Measurements from ENCODE around the gene ATAD3B.
"Not testable (repeated sequence)": the region's sequence is repeated elsewhere in the genome, so short reads cannot be mapped to it uniquely, and the experiment has no call there.

ATAD3B gene

DNA sequence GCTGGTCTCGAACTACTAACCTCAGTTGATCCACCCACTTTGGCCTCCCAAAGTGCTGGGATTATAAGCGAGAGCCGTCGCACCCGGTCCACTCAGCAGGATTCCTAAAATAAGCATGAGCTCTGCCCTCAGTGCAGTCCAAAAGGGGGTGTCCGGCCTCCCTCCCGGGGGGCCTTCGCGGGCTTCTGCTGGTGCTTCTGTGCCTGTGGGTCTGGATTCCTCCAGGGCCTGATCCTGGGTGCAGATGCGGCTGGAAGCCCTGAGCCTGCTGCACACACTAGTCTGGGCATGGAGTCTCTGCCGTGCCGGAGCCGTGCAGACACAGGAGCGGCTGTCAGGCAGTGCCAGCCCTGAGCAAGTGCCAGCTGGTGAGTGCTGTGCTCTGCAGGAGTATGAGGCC lies 45.4 kb downstream of the ATAD3B start:
- DNase-seq: not testable (repeated sequence)

DNA sequence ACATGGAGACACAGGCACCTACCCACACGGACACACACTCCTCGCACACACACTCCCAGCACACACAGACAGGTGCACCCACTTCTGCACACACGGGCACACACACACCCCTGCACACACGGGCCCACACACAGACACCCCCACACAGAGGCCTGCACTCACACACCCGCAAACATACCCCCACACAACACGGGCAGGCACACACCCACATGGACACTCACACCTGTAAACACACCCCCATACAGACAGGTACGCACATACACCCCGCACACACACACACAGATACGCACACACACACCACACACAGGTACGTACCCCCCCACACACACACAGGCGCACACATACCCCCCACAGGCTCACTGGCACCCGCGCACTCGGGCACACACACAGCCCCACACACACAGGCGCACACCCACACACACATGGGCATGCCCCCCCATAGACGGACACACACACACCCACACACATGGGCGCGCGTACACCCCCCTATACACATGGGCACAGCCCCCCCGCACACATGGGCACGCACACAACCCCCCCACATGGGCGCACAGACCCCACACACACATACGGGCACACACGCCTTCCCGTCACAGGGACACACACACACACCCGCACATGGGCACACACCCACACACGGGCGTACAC lies 46.5 kb downstream of the ATAD3B start:
- DNase-seq: no peak

GRCh38 chr1:1518621-1519007 lies 47.0 kb downstream of the ATAD3B start:
- DNase-seq: not testable (repeated sequence)

- not testable (repeated sequence) for DNase-seq
Measured at GRCh38 chr1:1519805-1520505, 48.4 kb downstream of the ATAD3B start.

- no peak for DNase-seq
Measured at GRCh38 chr1:1521331-1521730, 49.8 kb downstream of the ATAD3B start.

- not testable (repeated sequence) for DNase-seq
Measured at GRCh38 chr1:1522536-1522935, 51.0 kb downstream of the ATAD3B start.

DNA sequence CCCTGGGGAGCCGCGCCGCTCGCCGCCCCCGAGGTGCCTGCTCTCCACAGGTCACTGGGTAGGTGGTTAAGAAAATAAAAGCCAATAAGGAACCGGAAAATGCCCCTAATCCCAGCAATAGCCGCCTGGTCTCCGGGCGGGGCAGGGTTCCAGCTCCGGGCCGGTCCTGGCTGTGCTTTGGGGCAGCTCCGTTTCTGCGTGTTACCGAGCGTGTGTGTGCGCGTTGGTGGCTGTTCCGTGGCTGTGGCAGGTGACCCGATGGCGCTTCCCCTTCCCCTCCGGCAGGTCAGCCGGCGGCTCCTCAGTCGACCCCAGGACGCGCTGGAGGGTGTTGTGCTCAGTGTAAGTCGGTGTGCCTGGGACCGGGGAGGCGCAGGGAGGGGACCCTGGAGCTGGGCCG lies 51.7 kb downstream of the ATAD3B start:
- not testable (repeated sequence) for DNase-seq

- DNase-seq: not testable (repeated sequence)
Measured at GRCh38 chr1:1523651-1524050, 52.1 kb downstream of the ATAD3B start.

DNA sequence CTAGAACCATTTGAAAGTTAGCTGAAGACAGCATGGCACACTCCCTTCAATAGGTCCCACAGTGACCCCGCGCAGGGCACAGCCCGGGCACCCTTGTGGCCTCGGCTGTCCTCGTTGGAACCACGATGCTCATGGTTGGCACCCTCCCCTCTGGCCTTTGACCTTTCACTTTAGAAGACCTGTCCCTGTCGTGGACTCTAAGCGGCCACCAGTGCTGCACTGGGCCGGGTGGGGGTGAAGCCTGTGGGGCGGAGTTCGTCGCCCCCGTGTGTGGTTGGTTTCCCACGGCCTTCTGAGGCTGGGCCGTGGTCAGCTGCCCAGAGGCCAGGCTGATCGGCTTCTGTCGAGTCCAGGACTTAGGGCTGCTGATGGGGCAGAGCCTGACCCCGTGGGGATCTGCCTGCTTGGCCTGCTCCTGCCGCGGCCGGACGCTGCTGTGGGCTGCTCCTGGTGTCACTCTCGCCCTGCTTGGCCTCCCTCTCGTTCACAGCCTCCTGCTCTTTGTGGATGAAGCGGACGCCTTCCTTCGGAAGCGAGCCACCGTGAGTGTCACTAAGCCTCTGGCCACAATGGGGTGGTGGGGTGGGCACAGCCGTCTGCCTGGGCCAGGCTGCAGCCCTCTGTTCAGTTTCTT lies 53.3 kb downstream of the ATAD3B start:
- not testable (repeated sequence) for DNase-seq

GRCh38 chr1:1526476-1526875 lies 54.9 kb downstream of the ATAD3B start:
- DNase-seq: not testable (repeated sequence)

DNA sequence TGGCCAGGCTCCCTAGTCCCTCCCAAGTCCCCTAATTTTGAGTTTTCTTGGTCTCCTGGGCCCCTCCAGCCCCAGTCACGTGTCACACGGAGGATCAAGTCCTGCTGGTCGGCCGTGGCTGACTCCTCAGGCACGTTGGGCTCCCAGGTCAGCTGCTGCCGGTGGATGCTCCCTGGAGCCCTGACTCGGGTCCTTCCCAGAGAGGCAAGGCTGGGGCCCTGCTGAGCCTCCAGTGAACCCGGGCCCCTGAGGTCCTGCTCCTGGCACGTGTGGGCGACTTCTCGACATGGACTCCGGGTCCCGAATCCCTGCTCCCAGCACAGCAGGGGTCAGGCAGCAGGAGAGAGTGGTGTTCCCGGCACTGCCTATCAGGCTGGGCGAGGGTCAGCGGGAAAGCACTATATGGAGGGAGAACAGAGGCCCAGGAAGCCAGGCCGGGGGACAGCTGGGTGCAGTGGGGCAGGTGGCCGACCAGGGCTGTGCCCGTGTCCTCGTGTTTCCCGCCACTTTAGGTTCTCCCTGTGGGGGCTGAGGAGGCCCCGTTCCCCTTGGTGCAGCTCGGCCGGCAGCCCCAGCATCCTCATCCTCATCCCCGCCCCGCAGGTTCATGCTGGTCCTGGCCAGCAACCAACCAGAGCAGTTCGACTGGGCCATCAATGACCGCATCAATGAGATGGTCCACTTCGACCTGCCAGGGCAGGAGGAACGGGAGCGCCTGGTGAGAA lies 55.7 kb downstream of the ATAD3B start:
- DNase-seq: no peak

DNA sequence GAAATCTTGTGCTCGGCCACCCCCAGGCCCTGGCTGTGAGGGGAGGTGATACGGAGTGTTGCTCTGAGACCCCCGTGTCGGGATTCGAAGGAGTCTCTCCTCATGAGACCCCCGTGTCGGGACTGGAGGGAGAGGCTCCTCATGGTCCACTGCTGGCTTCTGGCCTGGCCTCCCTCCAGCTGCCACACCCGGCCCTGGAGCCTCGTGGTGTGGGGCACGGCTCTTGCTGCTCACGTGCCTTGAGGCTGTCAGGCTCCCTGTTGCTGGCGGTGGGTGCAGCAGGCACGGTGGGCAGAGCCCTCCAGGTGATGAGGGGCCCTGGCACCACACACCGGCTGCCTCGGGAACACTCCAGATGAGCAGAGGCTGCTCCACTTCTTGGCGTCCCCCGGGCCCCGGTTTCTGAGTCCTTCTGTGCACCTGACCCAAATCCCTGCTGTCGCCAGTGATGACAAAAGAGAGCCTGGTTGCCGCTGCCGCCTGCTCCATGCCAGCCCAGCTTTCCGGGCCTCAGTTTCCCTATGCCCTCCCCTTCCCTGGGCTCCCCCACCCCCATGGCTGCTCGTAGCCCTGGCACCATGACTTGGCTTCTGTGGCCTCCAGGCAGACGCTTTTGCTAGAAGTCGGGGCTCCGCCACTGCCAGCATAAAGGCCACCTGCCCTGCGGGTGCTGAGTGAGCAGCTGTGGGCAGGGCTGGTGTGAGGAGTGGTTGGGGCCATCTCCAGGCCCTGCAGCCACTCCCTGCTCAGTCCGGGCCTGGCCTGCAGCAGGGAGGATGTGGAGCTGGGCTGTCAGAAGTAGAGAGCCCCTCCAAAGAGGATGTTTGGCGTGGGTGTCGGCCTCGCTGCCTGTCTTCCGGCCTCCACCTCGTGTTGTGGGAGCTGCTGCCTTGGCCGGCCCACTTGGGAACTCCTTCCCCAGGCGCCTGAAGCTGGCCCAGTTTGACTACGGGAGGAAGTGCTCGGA lies 57.0 kb downstream of the ATAD3B start:
- no peak for DNase-seq

DNA sequence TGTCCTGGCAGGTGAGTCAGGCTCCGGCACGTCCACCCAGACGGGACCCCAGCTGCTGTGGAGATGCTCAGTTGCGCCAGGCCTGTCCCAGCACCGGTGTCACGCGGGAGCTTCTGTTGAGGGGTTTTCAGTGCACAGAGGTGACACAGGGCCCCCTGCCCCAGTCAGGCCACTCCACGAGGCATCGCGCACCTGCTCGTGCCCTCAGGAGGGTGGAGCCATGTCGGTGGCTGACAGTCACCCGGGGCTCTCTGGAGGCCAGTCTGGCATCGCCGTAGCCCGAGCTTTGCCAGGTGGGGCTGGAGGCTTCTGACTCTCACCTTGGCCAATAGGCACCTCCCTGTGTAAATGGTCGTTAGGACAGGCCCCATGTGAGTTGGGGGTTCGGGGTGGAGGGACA lies 57.8 kb downstream of the ATAD3B start:
- no peak for DNase-seq

GRCh38 chr1:1529936-1530335 lies 58.4 kb downstream of the ATAD3B start:
- DNase-seq: no peak

- DNase-seq: no peak
Measured at GRCh38 chr1:1531947-1532346, 60.4 kb downstream of the ATAD3B start.

DNA sequence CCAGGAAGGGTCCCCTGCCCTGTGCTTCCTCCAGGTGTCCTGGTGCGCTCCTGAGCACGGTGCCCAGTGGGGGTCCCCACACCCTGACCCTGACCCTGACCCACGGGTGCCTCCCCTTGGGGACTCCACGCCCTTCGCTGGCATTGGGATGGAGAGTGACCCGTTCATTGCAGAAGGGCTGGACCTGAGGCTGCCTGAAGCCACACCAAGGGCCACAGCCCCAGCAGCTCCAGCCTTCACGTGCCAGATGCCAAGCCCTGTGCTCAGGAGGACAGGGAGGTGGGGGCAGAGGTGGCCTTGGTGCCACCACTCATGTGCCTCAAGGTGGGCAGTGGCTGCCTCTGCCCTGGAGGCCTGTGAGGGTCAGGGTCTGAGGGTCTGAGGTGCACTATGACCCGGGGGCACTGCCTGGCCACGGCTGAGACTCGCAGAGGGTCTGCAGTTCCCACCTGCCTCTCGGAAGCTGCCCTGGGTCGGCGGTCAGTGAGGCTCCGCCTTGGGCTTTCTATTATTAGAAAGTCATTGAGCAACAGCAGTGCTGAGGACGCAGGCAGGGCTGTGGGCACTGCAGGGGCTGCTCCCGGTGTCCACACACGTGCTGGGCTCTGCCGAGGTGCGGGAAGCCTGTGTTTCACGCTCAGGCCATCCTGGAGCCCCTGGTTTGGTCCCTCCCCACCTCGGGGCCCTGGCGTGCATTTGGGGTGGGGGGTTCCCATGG lies 61.8 kb downstream of the ATAD3B start:
- not testable (repeated sequence) for DNase-seq

DNA sequence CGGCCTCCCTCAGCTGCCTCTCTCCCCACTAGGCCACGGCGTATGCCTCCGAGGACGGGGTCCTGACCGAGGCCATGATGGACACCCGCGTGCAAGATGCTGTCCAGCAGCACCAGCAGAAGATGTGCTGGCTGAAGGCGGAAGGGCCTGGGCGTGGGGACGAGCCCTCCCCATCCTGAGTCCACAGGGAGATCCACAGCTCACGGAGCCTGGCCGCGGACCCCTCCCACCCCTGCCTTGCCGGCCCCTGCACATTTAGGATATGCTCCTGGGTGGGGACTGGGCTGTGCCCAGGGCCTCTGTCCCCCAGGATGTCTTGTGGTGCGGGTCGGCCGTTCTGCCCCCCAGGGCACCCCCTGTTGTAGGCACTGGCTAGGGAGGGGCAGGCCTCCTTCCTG lies 62.3 kb downstream of the ATAD3B start:
- DNase-seq: not testable (repeated sequence)

DNA sequence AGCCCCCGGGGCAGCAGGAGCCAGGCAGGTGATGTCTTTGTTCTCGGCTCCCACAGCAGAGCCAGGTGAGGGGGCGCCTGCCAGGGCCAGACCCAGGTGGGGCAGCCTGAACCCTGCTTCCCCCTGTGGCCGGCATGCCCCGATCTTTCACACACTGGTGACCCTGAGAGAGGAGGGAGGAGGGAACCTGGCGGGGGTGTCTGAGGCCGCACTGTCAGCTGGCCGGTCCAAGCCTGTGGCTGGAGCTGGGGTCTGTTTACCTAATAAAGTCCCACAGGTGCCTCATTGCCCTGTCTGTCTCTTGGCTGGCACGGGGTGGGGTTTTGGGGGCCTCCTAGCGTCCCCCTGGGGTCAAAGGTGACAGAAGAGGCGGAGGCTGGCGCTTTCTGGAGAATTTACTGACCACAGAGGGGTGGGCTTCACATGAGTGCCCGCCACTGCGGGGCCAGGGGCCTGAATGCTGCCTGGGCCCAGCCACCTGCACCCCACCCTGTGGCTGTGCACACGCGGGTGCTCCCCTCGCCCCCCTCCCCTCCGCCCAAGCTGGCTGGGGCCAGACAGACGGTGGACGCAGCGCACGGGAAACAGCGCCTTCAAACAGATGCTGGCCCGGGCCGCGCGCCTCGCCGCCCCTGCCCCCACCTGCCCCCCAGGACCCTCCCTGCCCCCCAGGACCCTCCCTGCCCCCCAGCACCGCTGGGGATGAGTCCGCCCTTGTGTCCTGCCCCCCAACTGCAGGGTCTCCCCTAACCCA lies 63.0 kb downstream of the ATAD3B start:
- DNase-seq: no peak

GRCh38 chr1:1535201-1536018 lies 63.8 kb downstream of the ATAD3B start:
- no peak for DNase-seq

Measured in activated CD4-positive, alpha-beta T cell treated with anti-CD3 and anti-CD28 coated beads, Interleukin-2, amount 50 U/mL, for 16 hours (primary cell).